Measurements from ENCODE around the gene CAV2.

DNA sequence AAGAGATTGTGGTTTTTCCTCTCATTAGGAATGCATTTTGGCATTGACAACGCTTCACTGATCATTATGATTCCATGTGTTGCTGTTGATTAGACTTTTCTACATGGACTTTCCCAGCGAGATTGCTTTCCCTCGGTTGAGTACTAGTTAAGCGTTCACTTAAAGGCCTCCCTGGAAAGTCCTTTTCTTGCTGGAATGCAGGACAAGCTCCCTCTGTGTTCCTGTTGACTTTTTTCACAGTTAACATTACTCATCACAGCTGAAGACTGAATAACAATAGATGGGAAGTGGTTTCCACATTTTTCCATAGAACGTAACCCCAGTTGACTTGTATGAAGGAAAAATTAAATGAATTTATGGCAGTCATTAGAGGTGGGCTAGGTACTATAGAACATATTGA lies 22.7 kb downstream of the CAV2 start:
- TF ChIP-seq POLR2A (IDR thresholded peaks at IDR 0.05; ENCODE audit: low read depth): no peak
- TF ChIP-seq, protein P1, sequence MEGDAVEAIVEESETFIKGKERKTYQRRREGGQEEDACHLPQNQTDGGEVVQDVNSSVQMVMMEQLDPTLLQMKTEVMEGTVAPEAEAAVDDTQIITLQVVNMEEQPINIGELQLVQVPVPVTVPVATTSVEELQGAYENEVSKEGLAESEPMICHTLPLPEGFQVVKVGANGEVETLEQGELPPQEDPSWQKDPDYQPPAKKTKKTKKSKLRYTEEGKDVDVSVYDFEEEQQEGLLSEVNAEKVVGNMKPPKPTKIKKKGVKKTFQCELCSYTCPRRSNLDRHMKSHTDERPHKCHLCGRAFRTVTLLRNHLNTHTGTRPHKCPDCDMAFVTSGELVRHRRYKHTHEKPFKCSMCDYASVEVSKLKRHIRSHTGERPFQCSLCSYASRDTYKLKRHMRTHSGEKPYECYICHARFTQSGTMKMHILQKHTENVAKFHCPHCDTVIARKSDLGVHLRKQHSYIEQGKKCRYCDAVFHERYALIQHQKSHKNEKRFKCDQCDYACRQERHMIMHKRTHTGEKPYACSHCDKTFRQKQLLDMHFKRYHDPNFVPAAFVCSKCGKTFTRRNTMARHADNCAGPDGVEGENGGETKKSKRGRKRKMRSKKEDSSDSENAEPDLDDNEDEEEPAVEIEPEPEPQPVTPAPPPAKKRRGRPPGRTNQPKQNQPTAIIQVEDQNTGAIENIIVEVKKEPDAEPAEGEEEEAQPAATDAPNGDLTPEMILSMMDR (IDR thresholded peaks at IDR 0.05): no peak
- TF ChIP-seq EP300 (IDR thresholded peaks at IDR 0.05): no peak
- no peak for TF ChIP-seq POLR2AphosphoS5 (IDR thresholded peaks at IDR 0.05)

All from esophagus muscularis mucosa (tissue), 4 donors.